Left forelimb (tissue), 1 donor: ENCODE measurements around the gene FXR2.

ENCODE experiments used
- DNase-seq: peaks from one replicate; pipeline ENCODE4 v3.0.0-alpha.2; 2018; ENCODE audit warnings: low spot score

The FXR2 gene

GRCh38 chr17:7551396-7551795, 63.3 kb downstream of the FXR2 start:
- DNase-seq = no peak

DNA sequence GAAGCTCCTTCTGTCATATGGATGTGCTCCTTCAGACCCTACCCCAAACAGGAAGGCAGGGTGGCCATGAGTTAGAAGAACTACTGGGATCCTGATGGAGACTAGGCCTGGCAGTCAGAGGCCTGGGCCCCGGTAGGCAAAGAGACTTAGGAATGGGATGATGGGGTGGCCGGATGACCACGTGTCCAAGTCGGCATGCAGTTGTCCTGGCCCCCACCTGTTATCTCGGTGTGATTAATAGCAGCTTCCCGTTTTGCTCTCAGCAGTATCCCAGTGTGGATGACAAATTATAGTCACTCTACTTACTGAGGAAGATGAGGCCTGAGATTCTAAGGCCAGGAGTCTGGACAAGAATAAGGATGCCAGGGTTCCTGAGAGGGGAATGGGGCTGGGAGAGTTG, 64.4 kb downstream of the FXR2 start:
- DNase-seq = no peak

DNA sequence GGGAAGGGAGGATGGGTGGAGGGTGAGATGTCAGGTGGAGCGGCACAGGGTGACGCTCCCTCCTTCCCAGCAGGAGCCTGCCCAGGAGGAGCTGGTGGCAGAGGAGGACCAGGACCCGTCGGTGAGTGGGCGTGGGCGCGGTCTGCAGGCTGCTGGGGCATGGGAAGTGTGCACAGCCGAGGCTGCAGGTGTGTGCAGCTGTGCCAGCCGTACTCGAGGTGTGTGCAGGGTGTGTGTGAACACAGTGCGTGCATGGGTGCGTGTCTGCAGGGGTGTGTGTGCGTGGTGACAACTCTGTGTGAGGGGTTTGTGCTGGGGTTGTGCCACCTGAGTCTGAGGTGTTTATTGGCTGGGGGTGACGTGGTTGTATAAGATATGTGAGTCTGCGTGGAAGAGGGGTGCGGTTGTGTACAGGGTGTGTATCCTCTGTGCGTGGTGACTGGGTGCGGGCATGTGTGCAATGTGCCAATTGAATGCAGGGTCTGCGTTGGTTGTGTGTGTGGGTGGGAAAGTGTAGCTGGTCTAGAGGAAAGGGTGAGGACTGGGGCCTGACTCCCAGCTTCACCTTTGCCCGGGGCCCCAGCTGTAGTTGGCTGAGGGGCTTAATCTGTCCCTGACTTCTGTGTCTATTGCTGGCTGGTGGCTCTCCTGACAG, 65.2 kb downstream of the FXR2 start:
- no peak for DNase-seq

GRCh38 chr17:7548585-7549400, 65.9 kb downstream of the FXR2 start, which contains the start of gene TNFSF12:
TNFSF12 (plus strand) TSS chr17:7549058; CDS start chr17:7549154, 96 bp downstream.
- peak; percentile 80 for DNase-seq

DNA sequence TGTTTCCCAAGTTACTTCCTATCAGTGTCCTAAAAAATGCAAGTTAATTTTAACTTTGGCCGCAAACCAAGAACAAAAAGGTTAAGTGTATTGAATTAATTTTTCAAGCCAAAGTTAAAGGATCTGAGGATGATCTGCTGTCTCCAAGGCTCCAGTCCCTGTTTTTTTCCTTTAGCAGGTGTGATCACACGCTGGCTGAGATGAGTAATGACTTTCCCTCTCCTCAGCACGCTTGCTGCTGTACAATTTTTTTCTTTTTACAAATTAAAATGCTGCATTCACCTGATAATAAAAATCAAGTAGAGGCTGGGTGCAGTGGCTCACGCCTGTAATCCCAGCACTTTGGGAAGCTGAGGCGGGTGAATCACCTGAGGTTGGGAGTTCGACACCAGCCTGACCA, 69.8 kb downstream of the FXR2 start:
- DNase-seq = no peak
